Measurements from ENCODE around the gene CDC42EP4. TPM values are rescaled to one million over a fixed set of nuclear protein-coding genes. Genes with fewer than 3 reads are reported as not detected.

The CDC42EP4 gene
- total and polyA plus RNA-seq, 9 of the 15 experiments (the other 6 are each of a cell fraction or from before 2014, with no cell fraction given) = 0.65 to 20.8 (median 12.3) TPM

GRCh38 chr17:73304971-73305812 lies 6.6 kb downstream of the CDC42EP4 start (continued):
- TF ChIP-seq RCOR1 (IDR thresholded peaks at IDR 0.05; ENCODE audit: borderline replicate concordance in 1 of 2, low read depth in 2 of 2, low read length in 2 of 2) (peak in 1 of 2 experiments; percentile 30; a peak in 1 of 4 replicates), ZNF589 (CRISPR knock-in tag; IDR thresholded peaks at IDR 0.05; ENCODE audit: low read depth) (peak; percentile 67; the same call in 1 of the 2 replicates), ZFX (CRISPR knock-in tag; IDR thresholded peaks at IDR 0.05) (no peak), IRF2 (CRISPR knock-in tag; IDR thresholded peaks at IDR 0.05) (peak; percentile 70; the same call in 1 of the 2 replicates), MYC (IDR thresholded peaks at IDR 0.05; ENCODE audit: low read depth, low read length) (peak; percentile 59), MYC (CRISPR knock-in tag; IDR thresholded peaks at IDR 0.05; ENCODE audit: borderline replicate concordance, low read depth) (0 out of 2 replicates have a peak, but pooled peaks have one; percentile 53), ATF7 (IDR thresholded peaks at IDR 0.05) (peak; percentile 37; the same call in 1 of the 2 replicates), POLR3G (IDR thresholded peaks at IDR 0.05; ENCODE audit: extremely low read depth, insufficient read length, insufficient replicate concordance) (no peak), YY1 (IDR thresholded peaks at IDR 0.05; ENCODE audit: borderline replicate concordance in 1 of 3, control insufficient read depth in 1 of 3, extremely low read depth in 1 of 3, insufficient read depth in 3 of 3, insufficient read length in 1 of 3, insufficient replicate concordance in 2 of 3, low read depth in 1 of 3, low read length in 2 of 3) (peak in 2 of 3 experiments; percentile 43 to 45), ARID1B (IDR thresholded peaks at IDR 0.05) (peak; percentile 68), CTBP1 (IDR thresholded peaks at IDR 0.05; ENCODE audit: borderline replicate concordance) (peak; percentile 79), POLR2AphosphoS2 (IDR thresholded peaks at IDR 0.05; ENCODE audit: low read length) (no peak), POLR2B (IDR thresholded peaks at IDR 0.05; ENCODE audit: low read depth, partially characterized antibody) (no peak), SNAPC5 (CRISPR knock-in tag; IDR thresholded peaks at IDR 0.05) (no peak), RUNX1 (IDR thresholded peaks at IDR 0.05; ENCODE audit: low read depth) (0 out of 2 replicates have a peak, but pooled peaks have one; percentile 26), EHMT2 (IDR thresholded peaks at IDR 0.05) (peak; percentile 53; the same call in 1 of the 2 replicates), TRIM25 (IDR thresholded peaks at IDR 0.05; ENCODE audit: borderline replicate concordance) (no peak), SAP30 (IDR thresholded peaks at IDR 0.05; ENCODE audit: borderline replicate concordance, insufficient read depth, low read depth, low read length, poor library complexity, severe bottlenecking) (no peak), PHF21A (IDR thresholded peaks at IDR 0.05; ENCODE audit: borderline replicate concordance, low read depth) (peak; percentile 4; the same call in 1 of the 2 replicates), ZNF444 (CRISPR knock-in tag; IDR thresholded peaks at IDR 0.05) (no peak), BCLAF1 (IDR thresholded peaks at IDR 0.05; ENCODE audit: borderline replicate concordance in 1 of 2, control insufficient read depth in 1 of 2, low read depth in 2 of 2, low read length in 1 of 2) (no peak)
